Measurements from ENCODE around the gene FGF11.

The FGF11 gene

DNA sequence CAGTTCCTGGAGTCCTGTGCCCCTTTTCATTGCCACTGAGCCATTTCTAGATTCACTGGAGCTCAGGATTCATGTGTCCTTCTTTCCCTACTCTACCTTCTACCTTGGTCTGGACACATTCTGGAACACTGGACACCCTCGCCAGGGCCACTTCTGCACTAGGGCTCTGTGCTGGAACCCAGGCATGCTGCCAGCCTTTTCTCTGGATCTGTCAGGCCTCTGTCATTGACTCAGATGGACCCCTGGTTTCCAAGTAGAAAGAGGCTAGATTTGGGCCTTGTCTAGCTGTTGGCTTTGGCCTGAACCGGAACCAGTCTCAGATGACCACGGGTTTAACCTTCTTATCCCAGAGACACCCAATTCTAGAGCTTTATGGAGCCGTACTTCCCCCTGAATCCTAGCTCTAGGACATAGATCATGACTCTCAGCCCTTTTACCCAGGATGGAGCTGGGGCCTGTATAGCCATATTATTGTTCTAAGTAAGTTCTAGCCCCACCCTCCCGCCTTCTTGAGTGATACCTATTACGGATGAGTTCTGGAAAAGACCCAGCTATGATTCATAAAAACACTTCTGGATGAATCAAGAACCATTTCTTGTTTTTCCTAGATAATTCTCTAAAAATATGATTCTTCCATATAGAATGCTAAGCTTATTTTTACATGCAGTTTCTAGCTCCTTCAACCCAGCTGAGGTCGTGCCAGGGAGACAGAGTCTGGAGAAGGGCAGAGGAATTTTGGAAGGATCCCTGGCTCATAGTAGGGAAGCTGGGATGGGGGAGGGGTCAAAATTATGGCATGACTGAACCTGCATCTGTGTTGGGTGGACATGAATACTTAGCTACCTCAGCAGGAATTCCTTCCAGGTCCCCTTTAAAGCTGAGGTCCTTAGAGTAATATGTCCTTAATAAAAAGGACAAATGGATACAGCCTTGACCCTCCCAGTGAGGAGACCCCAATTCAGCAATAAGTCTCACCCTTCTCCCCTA lies 4.5 kb downstream of the FGF11 start:
- no peak for ATAC-seq (replicated peaks)
- Mint-ChIP-seq H3K36me3 (ENCODE audit: insufficient read depth) (peaks cover 5% of the 10 kb centered on the region), H3K4me1 (ENCODE audit: low read depth in 2 of 2) (peaks cover 23 to 27% of the 10 kb centered on the region in 2 donors), H3K9me3 (no peaks in the 10 kb centered on the region), H3K4me3 (no peak overlapping the region), H3K27ac (no peak overlapping the region), H3K27me3 (peaks cover 75 to 92% of the 10 kb centered on the region in 2 donors)
- no peak for DNase-seq

DNA sequence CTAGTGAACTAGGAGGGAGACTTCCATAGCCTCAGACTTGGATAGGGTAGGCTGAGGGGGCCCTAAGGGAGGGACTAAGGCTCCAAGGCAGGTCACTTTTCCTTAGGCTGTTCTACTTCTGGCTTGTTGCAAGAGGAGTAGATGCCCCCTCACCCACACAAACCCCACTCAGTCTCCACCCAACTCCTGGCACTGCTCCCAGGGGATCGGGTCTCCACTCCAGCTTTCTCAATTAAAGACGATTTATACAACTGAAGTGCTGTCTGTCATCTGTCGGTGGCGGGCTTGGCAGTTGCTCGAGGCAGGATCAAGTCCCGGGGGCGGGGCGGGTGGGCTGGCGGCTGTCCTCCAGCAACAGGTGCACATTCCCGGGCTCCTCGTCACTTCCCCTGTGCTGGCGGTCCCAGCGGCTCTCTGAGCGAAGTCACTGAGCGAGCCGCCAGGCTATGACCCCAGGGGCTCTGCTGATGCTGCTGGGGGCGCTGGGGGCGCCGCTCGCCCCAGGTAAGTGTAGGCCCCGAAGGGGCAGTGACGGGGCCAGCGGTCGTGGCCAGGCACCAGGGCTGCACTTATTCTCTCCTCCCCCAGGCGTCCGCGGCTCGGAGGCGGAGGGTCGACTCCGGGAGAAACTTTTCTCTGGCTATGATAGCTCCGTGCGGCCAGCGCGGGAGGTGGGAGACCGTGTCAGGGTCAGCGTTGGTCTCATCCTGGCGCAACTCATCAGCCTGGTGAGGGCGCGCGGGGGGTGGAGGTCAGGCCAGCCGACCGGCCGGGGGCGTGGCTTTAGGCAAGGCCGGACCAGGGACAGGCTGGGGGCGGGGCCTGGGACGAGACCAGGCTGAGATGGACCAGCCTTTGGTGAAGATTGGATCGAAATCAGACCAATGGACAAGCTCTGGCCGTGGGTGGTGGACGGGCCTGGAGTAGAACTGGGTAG lies 5.6 kb downstream of the FGF11 start, which contains the start of gene CHRNB1:
CHRNB1 (plus strand) TSS at position 380 of the 937 bp plus-strand sequence; CDS start at position 447, 67 bp downstream.
- ATAC-seq (replicated peaks) (peak; percentile 12), DNase-seq (no peak)
- H3K9me3 Mint-ChIP-seq, result no peaks in the 10 kb centered on the region
- peaks cover 17 to 20% of the 10 kb centered on the region in 2 donors for H3K4me1 Mint-ChIP-seq (ENCODE audit: low read depth in 2 of 2)
- H3K4me3 Mint-ChIP-seq, result peak within 1 kb of the TSS; percentile 63 to 73
- peaks cover 8% of the 10 kb centered on the region for H3K36me3 Mint-ChIP-seq (ENCODE audit: insufficient read depth)
- peaks cover 69 to 86% of the 10 kb centered on the region in 2 donors for H3K27me3 Mint-ChIP-seq
- H3K27ac Mint-ChIP-seq, result no peak within 1 kb of the TSS

DNA sequence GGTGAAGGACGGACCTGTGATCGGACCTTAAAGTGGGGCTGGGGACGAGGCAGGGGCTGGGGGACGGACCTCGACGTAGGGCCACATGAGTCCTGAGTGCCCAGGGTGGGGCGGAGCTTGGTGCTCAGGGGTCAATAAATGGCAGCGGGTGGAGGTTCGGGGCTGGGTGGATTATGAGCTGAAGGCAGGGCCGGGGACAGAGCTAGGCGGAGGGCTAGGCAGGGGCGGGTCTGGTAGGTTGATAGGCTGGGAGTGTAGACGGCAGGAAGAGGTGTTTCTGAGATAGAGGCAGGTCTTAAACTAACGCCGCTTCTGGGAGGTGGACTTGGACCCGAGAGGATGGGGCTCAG lies 6.3 kb downstream of the FGF11 start:
- Mint-ChIP-seq H3K4me1 (ENCODE audit: low read depth in 2 of 2) (peaks cover 13 to 14% of the 10 kb centered on the region in 2 donors), H3K27me3 (peaks cover 63 to 80% of the 10 kb centered on the region in 2 donors), H3K9me3 (no peaks in the 10 kb centered on the region), H3K36me3 (ENCODE audit: insufficient read depth) (peaks cover 5% of the 10 kb centered on the region), H3K27ac (no peak overlapping the region), H3K4me3 (peak overlapping the region; percentile 63 to 73)
- ATAC-seq (replicated peaks) (peak; percentile 88), DNase-seq (no peak)

DNA sequence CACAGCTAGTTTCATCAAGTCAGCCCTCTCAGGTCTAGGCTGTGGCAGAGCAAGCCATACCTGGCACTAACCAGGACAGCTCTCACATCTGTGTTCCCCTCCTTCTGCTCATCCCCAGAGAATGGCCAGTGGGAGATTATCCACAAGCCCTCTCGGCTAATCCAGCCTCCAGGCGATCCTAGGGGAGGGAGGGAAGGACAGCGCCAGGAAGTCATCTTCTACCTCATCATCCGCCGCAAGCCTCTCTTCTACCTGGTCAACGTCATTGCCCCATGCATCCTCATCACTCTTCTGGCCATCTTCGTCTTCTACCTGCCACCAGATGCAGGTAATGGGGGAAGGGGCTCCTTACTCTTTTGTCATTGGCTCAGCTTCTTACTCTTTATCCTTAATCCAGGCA lies 9.1 kb downstream of the FGF11 start:
- H3K9me3 Mint-ChIP-seq, result no peaks in the 10 kb centered on the region
- peaks cover 13% of the 10 kb centered on the region in 2 donors for H3K4me1 Mint-ChIP-seq (ENCODE audit: low read depth in 2 of 2)
- H3K27me3 Mint-ChIP-seq, result peaks cover 38 to 54% of the 10 kb centered on the region in 2 donors
- DNase-seq (no peak), ATAC-seq (replicated peaks) (no peak)
- no peak overlapping the region for H3K4me3 Mint-ChIP-seq
- peaks cover 3% of the 10 kb centered on the region for H3K36me3 Mint-ChIP-seq (ENCODE audit: insufficient read depth)
- H3K27ac Mint-ChIP-seq, result no peak overlapping the region

DNA sequence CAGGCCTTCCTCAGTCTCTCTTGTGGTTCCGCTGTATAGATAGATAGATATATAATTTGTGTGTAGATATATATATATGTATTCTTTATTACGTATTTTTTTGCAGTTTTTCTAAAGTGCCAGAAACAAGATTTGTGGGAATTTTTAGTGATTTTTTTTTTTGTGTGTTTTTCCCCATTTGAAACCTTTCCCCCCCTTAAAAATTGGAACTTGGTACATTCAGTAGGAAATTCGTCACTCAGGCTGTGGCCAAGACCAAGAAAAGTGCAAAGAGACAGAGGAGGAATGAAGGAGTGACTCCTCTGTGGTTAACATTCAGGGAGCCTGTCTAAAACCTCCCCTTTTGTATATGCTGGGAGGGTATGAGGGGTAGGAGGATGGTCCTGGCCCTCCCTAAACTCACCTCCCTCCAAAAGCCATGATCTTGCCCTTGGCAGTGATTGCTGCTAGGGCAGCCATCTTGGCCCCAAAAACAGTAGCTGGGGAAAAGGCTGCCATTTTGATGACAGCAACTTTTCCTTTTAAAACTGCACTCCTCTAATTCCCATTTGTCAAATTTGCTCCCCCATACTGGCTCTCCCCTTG lies 20.7 kb downstream of the FGF11 start:
- H3K27me3 Mint-ChIP-seq, result no peaks in the 10 kb centered on the region
- H3K4me3 Mint-ChIP-seq, result no peak overlapping the region
- peak overlapping the region in 1 of 2 donors; percentile 59 for H3K27ac Mint-ChIP-seq
- DNase-seq (no peak), ATAC-seq (replicated peaks) (no peak)
- no peaks in the 10 kb centered on the region for H3K9me3 Mint-ChIP-seq
- H3K36me3 Mint-ChIP-seq (ENCODE audit: insufficient read depth), result peaks cover 41% of the 10 kb centered on the region
- peaks cover 13 to 14% of the 10 kb centered on the region in 2 donors for H3K4me1 Mint-ChIP-seq (ENCODE audit: low read depth in 2 of 2)

DNA sequence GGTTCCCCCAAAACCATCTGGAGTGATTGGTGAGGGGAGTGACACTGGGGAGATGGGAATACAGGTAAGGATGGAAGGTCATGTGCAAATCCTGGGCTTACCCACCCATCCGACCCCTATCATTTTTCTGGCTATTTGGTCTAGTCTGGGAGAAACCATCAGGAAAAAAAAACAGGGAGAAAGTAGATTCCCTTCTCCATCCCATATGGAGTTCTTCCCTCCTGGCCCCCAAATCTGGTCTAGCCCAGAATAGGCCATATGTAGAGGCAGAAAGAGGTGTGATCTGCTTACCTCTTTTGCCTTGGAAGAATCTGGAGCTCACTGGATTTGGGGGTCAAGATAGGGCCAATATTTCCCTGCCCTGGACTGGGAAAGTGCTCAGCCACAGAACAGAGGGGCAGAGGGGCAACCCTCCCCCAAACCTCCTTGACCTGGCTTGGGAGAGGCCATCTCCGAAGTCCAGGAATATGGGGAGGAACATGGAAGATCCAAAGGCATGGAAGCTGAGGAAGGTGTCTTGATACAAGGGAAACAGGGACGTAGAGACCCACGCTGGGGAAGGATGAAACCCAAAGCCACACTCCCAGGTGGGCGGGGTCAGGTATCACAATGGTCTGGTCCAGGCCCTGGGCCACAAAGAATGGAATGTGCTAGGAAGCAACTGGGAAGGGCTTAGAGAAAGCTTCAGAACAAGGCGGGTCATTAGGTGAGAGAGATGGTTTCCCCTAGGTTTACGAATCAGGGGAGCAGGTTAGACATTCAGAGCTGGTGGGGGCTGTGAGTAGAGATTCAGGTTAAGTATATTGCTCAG lies 21.7 kb downstream of the FGF11 start:
- DNase-seq (no peak), ATAC-seq (replicated peaks) (no peak)
- Mint-ChIP-seq H3K36me3 (ENCODE audit: insufficient read depth) (peaks cover 41% of the 10 kb centered on the region), H3K4me3 (no peak overlapping the region), H3K9me3 (no peaks in the 10 kb centered on the region), H3K4me1 (ENCODE audit: low read depth in 2 of 2) (peaks cover 8 to 9% of the 10 kb centered on the region in 2 donors), H3K27me3 (no peaks in the 10 kb centered on the region), H3K27ac (peak overlapping the region in 1 of 2 donors; percentile 59)

DNA sequence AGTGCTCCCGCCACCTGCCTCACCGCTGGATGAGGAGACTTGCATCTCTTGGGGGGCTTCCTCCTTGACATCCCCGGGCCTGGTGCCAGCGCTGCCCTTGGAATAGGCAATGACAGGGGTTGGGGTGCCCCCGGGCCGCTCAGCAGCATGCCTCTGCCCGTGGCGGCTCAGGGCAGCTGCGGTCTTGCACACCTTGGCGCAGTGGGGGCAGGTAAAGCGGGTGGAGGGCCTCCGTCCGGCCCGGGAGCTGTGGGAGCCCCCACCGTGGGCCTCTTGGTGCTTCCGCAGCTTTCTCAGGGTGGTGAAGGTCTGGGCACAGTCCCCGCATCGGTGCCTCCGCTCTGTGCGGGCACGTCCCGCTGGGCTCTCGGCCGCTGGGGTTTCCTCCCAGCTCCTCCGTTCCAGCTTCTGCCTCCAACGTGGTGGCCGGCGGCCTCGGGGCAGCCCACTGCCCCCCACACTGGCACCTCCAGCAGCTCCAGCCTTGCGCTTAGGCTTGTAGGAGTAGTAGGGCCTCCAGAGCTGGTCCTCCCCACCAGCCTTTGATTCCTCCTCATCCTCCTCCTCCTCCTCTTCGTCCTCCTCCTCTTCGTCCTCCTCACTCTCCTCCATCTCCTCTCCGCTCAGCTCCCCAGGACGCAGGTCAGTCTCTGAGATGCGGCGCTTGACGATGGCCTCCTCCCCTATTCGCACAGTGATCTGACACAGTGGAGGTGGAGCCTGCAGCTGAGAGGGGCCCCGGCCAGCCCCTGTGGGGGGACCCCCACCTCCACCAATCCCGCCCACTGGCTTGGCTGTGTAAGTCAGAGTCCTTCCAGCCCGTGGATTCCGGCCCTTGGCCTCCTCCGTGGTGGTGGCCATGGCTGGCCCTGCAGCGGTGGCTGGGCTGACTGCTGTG lies 23.4 kb downstream of the FGF11 start:
- DNase-seq (no peak), ATAC-seq (replicated peaks) (no peak)
- Mint-ChIP-seq H3K4me3 (peak overlapping the region in 1 of 2 donors; percentile 55), H3K27ac (no peak overlapping the region), H3K9me3 (no peaks in the 10 kb centered on the region), H3K27me3 (no peaks in the 10 kb centered on the region), H3K36me3 (ENCODE audit: insufficient read depth) (peaks cover 37% of the 10 kb centered on the region), H3K4me1 (ENCODE audit: low read depth in 2 of 2) (peaks cover 4 to 7% of the 10 kb centered on the region in 2 donors)

DNA sequence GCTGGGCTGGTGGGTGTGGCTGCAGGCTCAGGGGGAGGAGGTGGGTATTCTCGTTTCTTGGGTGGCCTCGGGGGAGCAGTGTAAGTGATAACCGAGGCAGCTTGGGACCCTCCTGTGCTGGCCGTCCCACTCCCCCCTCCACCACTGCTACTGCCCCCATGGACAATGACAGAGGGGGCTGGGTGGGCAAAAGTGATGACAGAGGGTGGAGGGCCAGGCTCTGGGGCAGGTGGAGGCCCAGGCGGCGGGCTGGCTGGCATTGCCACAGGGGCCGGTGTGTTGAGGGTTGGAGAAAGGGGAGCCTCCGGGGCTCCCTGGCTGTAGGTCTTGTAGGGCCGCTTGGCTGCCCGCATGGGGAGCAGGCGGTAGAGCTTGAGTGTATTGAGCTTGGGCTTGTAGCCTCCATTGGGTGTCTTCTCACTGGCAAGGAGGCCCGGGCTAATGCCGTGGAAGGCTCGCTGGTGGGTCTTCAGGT lies 24.1 kb downstream of the FGF11 start:
- H3K4me3 Mint-ChIP-seq, result no peak overlapping the region
- H3K9me3 Mint-ChIP-seq, result no peaks in the 10 kb centered on the region
- H3K4me1 Mint-ChIP-seq (ENCODE audit: low read depth in 2 of 2), result peaks cover 8 to 11% of the 10 kb centered on the region in 2 donors
- DNase-seq (no peak), ATAC-seq (replicated peaks) (no peak)
- H3K27me3 Mint-ChIP-seq, result no peaks in the 10 kb centered on the region
- H3K36me3 Mint-ChIP-seq (ENCODE audit: insufficient read depth), result peaks cover 39% of the 10 kb centered on the region
- H3K27ac Mint-ChIP-seq, result no peak overlapping the region

DNA sequence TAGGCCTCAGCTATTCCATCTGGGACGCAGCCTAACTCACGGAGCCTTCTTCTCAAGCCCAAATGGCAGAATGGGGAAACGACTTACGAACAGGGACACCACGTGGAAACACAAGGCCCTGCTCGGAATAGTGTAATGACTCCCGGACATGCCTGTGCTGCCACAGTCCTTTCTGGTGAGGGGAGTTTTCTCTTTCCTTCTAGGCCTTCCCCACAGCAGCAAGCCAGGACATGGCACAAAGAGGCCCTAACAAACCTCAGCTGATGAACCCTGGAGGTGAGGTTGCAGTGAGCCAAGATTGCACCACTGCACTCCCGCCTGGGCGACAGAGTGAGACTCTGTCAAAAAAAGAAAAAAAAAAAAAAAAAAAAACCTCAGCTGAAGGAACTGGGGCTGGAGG lies 24.8 kb downstream of the FGF11 start:
- H3K27ac Mint-ChIP-seq, result peak overlapping the region in 1 of 2 donors; percentile 59
- H3K9me3 Mint-ChIP-seq, result no peaks in the 10 kb centered on the region
- no peak overlapping the region for H3K4me3 Mint-ChIP-seq
- no peaks in the 10 kb centered on the region for H3K27me3 Mint-ChIP-seq
- no peak for DNase-seq
- peaks cover 11 to 18% of the 10 kb centered on the region in 2 donors for H3K4me1 Mint-ChIP-seq (ENCODE audit: low read depth in 2 of 2)
- ATAC-seq (replicated peaks), result no peak
- H3K36me3 Mint-ChIP-seq (ENCODE audit: insufficient read depth), result peaks cover 39% of the 10 kb centered on the region

DNA sequence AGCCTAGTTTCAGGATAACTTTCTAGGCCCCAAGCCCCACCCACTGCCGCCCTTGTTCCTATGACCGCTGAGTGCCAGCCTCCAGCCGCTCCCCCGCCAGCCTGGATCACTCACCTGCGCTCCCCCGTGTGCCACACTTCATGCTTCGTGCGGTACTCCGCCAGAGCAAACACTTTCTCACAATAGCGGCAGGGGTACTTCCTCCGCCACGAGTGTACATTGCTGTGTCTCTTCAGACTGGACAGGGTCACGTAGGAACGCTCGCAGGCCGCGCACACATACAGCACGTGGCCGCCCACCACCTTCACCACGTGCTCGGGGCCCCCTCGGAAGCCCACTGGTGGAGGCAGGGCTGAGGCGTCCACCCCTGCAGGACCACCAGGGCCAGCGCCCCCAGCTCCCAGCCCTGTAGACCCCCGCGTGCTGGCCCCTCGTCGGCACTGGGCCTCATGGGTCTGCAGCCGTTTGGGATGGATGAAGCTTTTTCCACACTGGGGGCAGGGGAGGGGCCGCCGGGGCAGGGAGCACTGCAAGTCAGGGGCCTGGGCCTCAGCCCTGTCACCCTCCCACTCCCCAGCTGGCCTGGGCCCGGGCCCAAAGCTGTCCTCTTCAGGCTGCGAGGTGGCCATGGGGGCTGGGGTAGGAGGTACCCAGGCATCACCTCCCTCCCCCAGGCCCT lies 26.4 kb downstream of the FGF11 start:
- Mint-ChIP-seq H3K27ac (peak overlapping the region in 1 of 2 donors; percentile 51), H3K27me3 (no peaks in the 10 kb centered on the region), H3K4me3 (no peak overlapping the region), H3K36me3 (ENCODE audit: insufficient read depth) (peaks cover 45% of the 10 kb centered on the region), H3K4me1 (ENCODE audit: low read depth in 2 of 2) (peaks cover 11 to 19% of the 10 kb centered on the region in 2 donors), H3K9me3 (no peaks in the 10 kb centered on the region)
- no peak for ATAC-seq (replicated peaks)
- DNase-seq, result no peak

DNA sequence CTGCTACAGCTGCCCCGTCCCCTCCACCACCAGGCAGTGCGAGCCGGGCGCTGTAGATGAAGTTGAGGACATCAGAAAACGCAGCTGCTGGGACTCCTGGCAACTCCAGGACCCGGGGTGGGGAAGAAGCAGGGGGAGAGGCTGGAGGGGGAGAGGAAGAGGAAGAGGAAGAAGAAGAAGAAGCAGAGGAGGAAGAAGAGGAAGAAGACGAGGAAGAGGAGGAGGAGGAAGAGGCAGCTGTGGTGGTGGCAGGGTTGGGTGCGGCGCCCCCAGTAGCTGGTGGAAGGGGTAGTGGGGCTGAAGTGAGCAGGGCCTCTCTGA lies 27.0 kb downstream of the FGF11 start:
- H3K27me3 Mint-ChIP-seq, result no peaks in the 10 kb centered on the region
- no peak overlapping the region for H3K4me3 Mint-ChIP-seq
- peak overlapping the region in 1 of 2 donors; percentile 51 for H3K27ac Mint-ChIP-seq
- H3K36me3 Mint-ChIP-seq (ENCODE audit: insufficient read depth), result peaks cover 45% of the 10 kb centered on the region
- no peak for DNase-seq
- H3K4me1 Mint-ChIP-seq (ENCODE audit: low read depth in 2 of 2), result peaks cover 11 to 19% of the 10 kb centered on the region in 2 donors
- no peaks in the 10 kb centered on the region for H3K9me3 Mint-ChIP-seq
- ATAC-seq (replicated peaks), result no peak
